ENCODE measurements around the gene GRIFIN.

The GRIFIN gene

GRCh38 chr7:2498708-2499107 lies 22.5 kb upstream of the GRIFIN start:
- no peak for DNase-seq (ENCODE audit: low spot score)

GRCh38 chr7:2497500-2498336 lies 21.5 kb upstream of the GRIFIN start:
- no peak for DNase-seq (ENCODE audit: low spot score)

DNA sequence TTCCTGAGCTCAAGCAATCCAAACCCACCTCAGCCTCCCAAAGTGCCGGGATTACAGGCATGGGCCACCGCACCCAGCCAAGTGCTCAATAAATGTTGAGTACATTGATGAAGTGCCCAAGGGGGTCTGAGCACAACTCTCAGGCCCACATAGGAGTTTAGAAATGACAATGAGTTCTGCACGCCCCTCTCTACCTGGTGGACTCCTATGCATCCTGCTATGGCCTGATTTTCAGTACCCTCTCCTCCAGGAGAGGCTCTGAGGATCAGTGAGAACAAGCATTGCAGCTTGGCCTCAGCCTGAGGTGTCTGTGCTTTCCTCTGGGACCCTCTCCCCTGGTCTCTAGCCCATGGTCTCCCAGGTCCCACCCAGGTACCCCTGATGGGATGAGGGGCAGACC lies 20.9 kb upstream of the GRIFIN start:
- no peak for DNase-seq (ENCODE audit: low spot score)

GRCh38 chr7:2496375-2496774 lies 20.2 kb upstream of the GRIFIN start:
- no peak for DNase-seq (ENCODE audit: low spot score)

GRCh38 chr7:2495418-2496299 lies 19.5 kb upstream of the GRIFIN start:
- peak; percentile 83 for DNase-seq (ENCODE audit: low spot score)

GRCh38 chr7:2494191-2495130 lies 18.3 kb upstream of the GRIFIN start:
- DNase-seq (ENCODE audit: low spot score): no peak

- DNase-seq (ENCODE audit: low spot score): no peak
Measured at GRCh38 chr7:2493205-2494164, 17.3 kb upstream of the GRIFIN start.

DNA sequence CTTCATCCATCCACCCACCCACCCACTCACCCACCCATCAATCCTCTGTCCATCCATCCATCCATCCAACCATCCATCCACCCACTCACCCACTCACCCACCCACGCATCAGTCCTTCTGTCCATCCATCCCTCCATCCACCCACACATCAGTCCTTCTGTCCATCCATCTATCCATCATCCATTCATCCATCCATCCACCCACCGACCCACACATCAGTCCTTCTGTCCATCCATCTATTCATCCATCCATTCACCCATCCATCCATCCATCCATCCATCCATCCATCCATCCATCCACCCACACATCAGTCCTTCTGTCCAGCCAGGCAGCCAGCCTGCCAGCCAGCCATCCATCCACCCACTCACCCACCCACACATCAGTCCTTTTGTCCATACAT lies 15.8 kb upstream of the GRIFIN start:
- DNase-seq (ENCODE audit: low spot score): no peak

GRCh38 chr7:2490181-2490651 lies 14.0 kb upstream of the GRIFIN start:
- DNase-seq (ENCODE audit: low spot score): no peak

GRCh38 chr7:2488681-2489080 lies 12.5 kb upstream of the GRIFIN start:
- DNase-seq (ENCODE audit: low spot score): no peak

GRCh38 chr7:2488272-2488645 lies 12.1 kb upstream of the GRIFIN start:
- DNase-seq (ENCODE audit: low spot score): no peak

DNA sequence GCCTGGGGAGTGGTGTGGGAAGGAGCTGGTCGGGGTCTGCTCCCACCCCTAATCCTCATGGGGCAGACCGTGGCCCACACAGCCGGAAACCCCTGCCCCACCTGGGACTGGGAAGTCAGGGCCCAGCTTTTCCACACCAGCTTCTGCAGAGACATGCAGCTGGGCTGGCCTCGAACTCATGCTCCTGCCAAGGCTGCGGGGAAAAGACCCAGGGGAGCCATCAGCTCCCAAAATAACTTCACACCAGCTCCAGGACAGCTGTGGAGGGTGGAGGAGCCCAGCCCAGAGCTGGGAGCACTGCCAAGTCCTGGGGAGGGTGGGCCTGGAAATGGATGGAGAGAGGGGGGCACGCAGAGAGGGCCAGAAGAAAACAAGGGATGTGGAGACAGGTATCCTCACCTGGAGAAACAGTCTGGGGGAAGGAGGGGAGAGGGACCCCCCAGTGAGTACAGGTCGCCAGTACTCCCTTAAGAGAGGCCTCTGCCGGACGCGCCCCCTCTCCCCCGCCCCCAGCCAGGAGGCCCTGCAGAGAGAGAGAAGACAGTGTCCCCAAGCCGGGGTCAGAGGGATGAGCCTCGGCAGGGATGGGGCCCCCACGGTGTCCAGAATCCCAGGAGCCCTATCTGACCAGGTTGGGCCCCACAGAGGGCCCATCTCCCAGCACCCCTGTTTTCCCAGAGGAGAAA lies 11.5 kb upstream of the GRIFIN start:
- no peak for DNase-seq (ENCODE audit: low spot score)

DNA sequence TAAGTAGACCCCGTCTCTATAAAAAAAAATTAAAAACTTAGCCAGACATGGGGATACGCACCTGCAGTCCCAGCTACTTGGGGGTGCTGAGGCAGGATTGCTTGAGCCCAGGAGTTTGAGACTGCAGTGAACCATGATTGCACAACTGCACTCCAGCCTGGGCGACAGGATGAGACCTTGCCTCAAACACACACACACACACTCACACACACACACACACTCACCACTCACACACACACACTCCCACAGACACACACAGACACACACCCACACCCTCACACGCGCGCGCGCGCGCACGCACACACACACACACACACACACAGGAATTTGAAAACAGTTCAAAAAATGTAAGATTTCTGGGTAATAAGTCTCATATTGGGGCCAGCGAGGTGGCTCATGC lies 8.7 kb upstream of the GRIFIN start:
- no peak for DNase-seq (ENCODE audit: low spot score)

GRCh38 chr7:2483494-2483893 lies 7.3 kb upstream of the GRIFIN start:
- no peak for DNase-seq (ENCODE audit: low spot score)

GRCh38 chr7:2482725-2483451 lies 6.7 kb upstream of the GRIFIN start:
- DNase-seq (ENCODE audit: low spot score): no peak

GRCh38 chr7:2481195-2481594 lies 5.0 kb upstream of the GRIFIN start:
- DNase-seq (ENCODE audit: low spot score): no peak

DNA sequence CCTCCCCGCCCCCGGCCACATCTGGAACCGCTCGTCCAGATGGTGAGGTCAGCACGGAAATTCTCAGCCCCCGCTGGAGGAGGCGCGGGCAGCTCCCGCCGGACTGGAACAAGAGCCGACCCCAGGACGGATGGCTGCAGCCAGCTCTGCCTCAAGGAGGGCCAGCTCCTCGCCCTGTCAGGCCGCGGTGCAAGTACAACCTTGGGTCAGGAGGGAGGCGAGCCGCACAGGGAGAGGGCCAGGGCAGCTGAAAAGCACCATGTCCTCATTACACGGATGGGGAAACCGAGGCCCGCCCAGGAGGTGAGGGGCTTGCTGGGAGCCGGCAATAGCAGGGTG lies 3.8 kb upstream of the GRIFIN start:
- no peak for DNase-seq (ENCODE audit: low spot score)

- DNase-seq (ENCODE audit: low spot score): no peak
Measured at GRCh38 chr7:2479276-2480069, 3.3 kb upstream of the GRIFIN start.

DNA sequence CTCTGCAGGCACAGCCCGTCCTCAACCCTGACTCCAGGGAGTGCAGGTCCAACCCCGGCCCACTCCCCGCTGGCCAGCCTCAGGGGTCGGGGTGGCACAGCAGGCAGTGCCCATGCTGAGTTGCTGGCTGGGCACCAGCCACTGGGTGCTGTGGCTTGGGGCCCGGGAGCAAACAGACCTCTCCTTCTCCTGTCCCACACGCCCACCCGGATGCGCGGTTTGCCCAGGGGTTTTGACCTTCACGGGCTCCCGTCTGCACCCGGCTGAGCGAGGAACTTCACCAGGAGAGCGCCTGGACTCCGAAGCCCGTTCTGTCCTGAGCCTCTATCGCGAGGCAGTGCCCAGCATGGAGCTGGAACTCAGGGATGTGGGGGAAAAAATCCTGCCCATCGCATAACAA lies 2.6 kb upstream of the GRIFIN start:
- no peak for DNase-seq (ENCODE audit: low spot score)
